ENCODE data around the gene TNS3.
"Not testable (repeated sequence)": the region's sequence is repeated elsewhere in the genome, so short reads cannot be mapped to it uniquely, and the experiment has no call there.

Gene TNS3

GRCh38 chr7:47602272-47603004 lies 20.5 kb upstream of the TNS3 start:
- no peak for DNase-seq

- DNase-seq: no peak
These were observed 20.0 kb upstream of the TNS3 start for GRCh38 chr7:47601881-47602249.

GRCh38 chr7:47601119-47601880 lies 19.4 kb upstream of the TNS3 start:
- no peak for DNase-seq

GRCh38 chr7:47600199-47601118 lies 18.5 kb upstream of the TNS3 start:
- DNase-seq: no peak

GRCh38 chr7:47597379-47597778 lies 15.5 kb upstream of the TNS3 start:
- DNase-seq: no peak

GRCh38 chr7:47596502-47597202 lies 14.7 kb upstream of the TNS3 start:
- peak; percentile 14 for DNase-seq

- no peak for DNase-seq
These were observed 12.5 kb upstream of the TNS3 start for GRCh38 chr7:47594406-47594805.

GRCh38 chr7:47591655-47592572 lies 10.0 kb upstream of the TNS3 start:
- no peak for DNase-seq

GRCh38 chr7:47591089-47591654 lies 9.3 kb upstream of the TNS3 start:
- no peak for DNase-seq

- not testable (repeated sequence) for DNase-seq
These were observed 8.3 kb upstream of the TNS3 start for GRCh38 chr7:47590215-47590614.

GRCh38 chr7:47588704-47589225 lies 6.9 kb upstream of the TNS3 start:
- no peak for DNase-seq

- DNase-seq: no peak
These were observed 6.1 kb upstream of the TNS3 start for GRCh38 chr7:47587976-47588375.

GRCh38 chr7:47587351-47587750 lies 5.4 kb upstream of the TNS3 start:
- no peak for DNase-seq

GRCh38 chr7:47586925-47587324 lies 5.0 kb upstream of the TNS3 start:
- no peak for DNase-seq

GRCh38 chr7:47586161-47586670 lies 4.3 kb upstream of the TNS3 start:
- not testable (repeated sequence) for DNase-seq

- DNase-seq: no peak
These were observed 2.6 kb upstream of the TNS3 start for GRCh38 chr7:47584536-47584895.

GRCh38 chr7:47583739-47584535 lies 2.0 kb upstream of the TNS3 start:
- DNase-seq: no peak

GRCh38 chr7:47582764-47583738 lies 1.1 kb upstream of the TNS3 start:
- no peak for DNase-seq

- DNase-seq: no peak
These were observed 490 bp downstream of the TNS3 start for GRCh38 chr7:47581438-47581803.
